HepG2 (cell line): ENCODE measurements around the gene SORD. TPM values are rescaled to one million over a fixed set of nuclear protein-coding genes. Genes with fewer than 3 reads are reported as not detected.

Experiments
- ATRX ChIP-seq: sonication (generic); formaldehyde crosslinking; IDR thresholded peaks from 2 replicates; pipeline ENCODE4 v1.4.0; 2020; ENCODE audit warnings: missing genetic modification reagents, borderline replicate concordance
- CEBPB ChIP-seq: IDR thresholded peaks from 2 replicates; pipeline ENCODE4 v1.6.1; 2011; ENCODE audit warnings: low read depth, low read length, improper control_type of control experiment, borderline replicate concordance
- CENPT ChIP-seq: sonication (generic); formaldehyde crosslinking; IDR thresholded peaks from 2 replicates; pipeline ENCODE4 v1.8.0; 2022; ENCODE audit warnings: low read depth, mild to moderate bottlenecking, moderate library complexity, missing genetic modification reagents
- FLYWCH1 ChIP-seq: sonication (generic); formaldehyde crosslinking; IDR thresholded peaks from 2 replicates; pipeline ENCODE4 v1.8.1; 2023; ENCODE audit warnings: mild to moderate bottlenecking, missing genetic modification reagents
- MIXL1 ChIP-seq: IDR thresholded peaks from 2 replicates; pipeline ENCODE4 v1.6.1; 2016
- PREB ChIP-seq: sonication (generic); formaldehyde crosslinking; IDR thresholded peaks from 2 replicates; pipeline ENCODE4 v1.4.0; 2020; ENCODE audit warnings: missing genetic modification reagents
- PRMT3 ChIP-seq: sonication (generic); formaldehyde crosslinking; IDR thresholded peaks from 2 replicates; pipeline ENCODE4 v1.8.1; 2022; ENCODE audit warnings: low read depth, mild to moderate bottlenecking, moderate library complexity, missing genetic modification reagents, borderline replicate concordance
- RARA ChIP-seq: IDR thresholded peaks from 2 replicates; pipeline ENCODE4 v1.6.1; 2016; ENCODE audit warnings: missing genetic modification reagents, missing compliant biosample characterization
- TAF15 ChIP-seq: fragments of 200-400 bp; formaldehyde crosslinking; IDR thresholded peaks from one replicate; pipeline ENCODE4 v1.6.1; 2018; ENCODE audit warnings: mild to moderate bottlenecking, low read depth, low read length; ENCODE audit not compliant: poor library complexity, severe bottlenecking
- TEF ChIP-seq: sonication (generic); formaldehyde crosslinking; IDR thresholded peaks from 2 replicates; pipeline ENCODE4 v1.5.0; 2020; ENCODE audit warnings: missing genetic modification reagents
- TRAFD1 ChIP-seq: sonication (generic); formaldehyde crosslinking; IDR thresholded peaks from 2 replicates; pipeline ENCODE4 v1.5.1; 2020; ENCODE audit warnings: missing genetic modification reagents, mild to moderate bottlenecking, borderline replicate concordance
- ZBTB33 ChIP-seq: sonication (generic); formaldehyde crosslinking; IDR thresholded peaks from 2 replicates; pipeline ENCODE4 v1.4.0; 2020; ENCODE audit warnings: missing genetic modification reagents
- ZFP36L2 ChIP-seq: sonication (generic); formaldehyde crosslinking; IDR thresholded peaks from 2 replicates; pipeline ENCODE4 v1.4.0; 2020; ENCODE audit warnings: missing genetic modification reagents
- ZNF180 ChIP-seq: sonication (generic); formaldehyde crosslinking; IDR thresholded peaks from 2 replicates; pipeline ENCODE4 v1.4.0; 2020; ENCODE audit warnings: low read depth, missing genetic modification reagents, borderline replicate concordance
- ZNF207 ChIP-seq: fragments of 450-650 bp; IDR thresholded peaks from 2 replicates; pipeline ENCODE4 v1.6.1; 2016; ENCODE audit warnings: antibody characterized with exemption, borderline replicate concordance
- ZNF232 ChIP-seq: sonication (generic); formaldehyde crosslinking; IDR thresholded peaks from 2 replicates; pipeline ENCODE4 v1.4.0; 2020; ENCODE audit warnings: missing genetic modification reagents, borderline replicate concordance
- ZNF547 ChIP-seq: sonication (generic); formaldehyde crosslinking; IDR thresholded peaks from 2 replicates; pipeline ENCODE4 v1.5.1; 2020; ENCODE audit warnings: mild to moderate bottlenecking, missing genetic modification reagents
- ZNF572 ChIP-seq: sonication (generic); formaldehyde crosslinking; IDR thresholded peaks from 2 replicates; pipeline ENCODE4 v1.5.1; 2020; ENCODE audit warnings: mild to moderate bottlenecking, missing genetic modification reagents
- ZNF724P ChIP-seq: sonication (generic); formaldehyde crosslinking; IDR thresholded peaks from 2 replicates; pipeline ENCODE4 v1.8.0; 2022; ENCODE audit warnings: missing genetic modification reagents, borderline replicate concordance
- ZNF772 ChIP-seq: sonication (generic); formaldehyde crosslinking; IDR thresholded peaks from 2 replicates; pipeline ENCODE4 v1.5.0; 2020; ENCODE audit warnings: mild to moderate bottlenecking, missing genetic modification reagents
- ZNF790 ChIP-seq: sonication (generic); formaldehyde crosslinking; IDR thresholded peaks from 2 replicates; pipeline ENCODE4 v1.8.0; 2022; ENCODE audit warnings: missing genetic modification reagents, mild to moderate bottlenecking, borderline replicate concordance
- ZSCAN22 ChIP-seq: sonication (generic); formaldehyde crosslinking; IDR thresholded peaks from 2 replicates; pipeline ENCODE4 v1.4.0; 2020; ENCODE audit warnings: mild to moderate bottlenecking, missing genetic modification reagents
- ZSCAN5A ChIP-seq: sonication (generic); formaldehyde crosslinking; IDR thresholded peaks from 2 replicates; pipeline ENCODE4 v1.8.0; 2022; ENCODE audit warnings: mild to moderate bottlenecking, missing genetic modification reagents, borderline replicate concordance
- polyA plus RNA-seq, 8 experiments: library from polyadenylated mRNA; depleted of rRNA in 3 of 8; stranded (reverse) in 7 of 8; unstranded in 1 of 8; fragments of >200 nt; fragmentation: Illumina TruSeq in 4 of 8; extraction: Trizol in 4 of 8; gene quantifications; 2 replicates each; pipeline versions ENCODE4 v1.2.1 to v1.2.3, GENCODE V29; 2011 to 2016; ENCODE audit warnings: low read depth in 4 of 8, missing spikeins in 1 of 8, mixed read lengths in 1 of 8; ENCODE audit not compliant: insufficient read depth in 1 of 8
- total RNA-seq, 5 experiments: library from RNA; depleted of rRNA; stranded (reverse); fragments of >200 nt; fragmentation: Illumina TruSeq; extraction: Trizol; gene quantifications; 2 replicates each; pipeline ENCODE4 v1.2.3, GENCODE V29; 2016; ENCODE audit warnings: low read depth in 1 of 5

Gene SORD
- total and polyA plus RNA-seq, 2 of the 13 experiments (the other 11 are each of a cell fraction or from before 2014, with no cell fraction given): 59.1 to 95.3 TPM

- no peak for TF ChIP-seq ZBTB33
- TF ChIP-seq ZNF547: peak; percentile 56; the same call in 1 of the 2 replicates
- no peak; the same call in 1 of the 2 replicates for TF ChIP-seq ZNF772
- no peak for TF ChIP-seq ATRX (CRISPR knock-in tag)
- no peak for TF ChIP-seq CENPT (CRISPR knock-in tag)
- TF ChIP-seq CEBPB: no peak
- no peak for TF ChIP-seq TAF15
- no peak; the same call in 1 of the 2 replicates for TF ChIP-seq PRMT3 (CRISPR knock-in tag)
- TF ChIP-seq ZNF232 (CRISPR knock-in tag): peak; percentile 64; the same call in 1 of the 2 replicates
- no peak for TF ChIP-seq FLYWCH1
- no peak for TF ChIP-seq MIXL1
- TF ChIP-seq ZNF180: no peak
- no peak for TF ChIP-seq PREB (CRISPR knock-in tag)
- 0 out of 2 replicates have a peak, but pooled peaks have one; percentile 25 for TF ChIP-seq ZNF790 (CRISPR knock-in tag)
- TF ChIP-seq ZNF572: peak; percentile 99
- no peak for TF ChIP-seq ZSCAN5A (CRISPR knock-in tag)
- peak; percentile 88 for TF ChIP-seq TRAFD1 (CRISPR knock-in tag)
- TF ChIP-seq ZNF207: no peak
- no peak for TF ChIP-seq RARA (CRISPR knock-in tag)
- no peak for TF ChIP-seq ZSCAN22 (CRISPR knock-in tag)
- TF ChIP-seq ZNF724P: no peak
- TF ChIP-seq ZFP36L2: no peak
- no peak for TF ChIP-seq TEF
Observed at GRCh38 chr15:45022871-45023658, at the start of gene SORD (continued).
